Gastroesophageal sphincter (tissue), 4 donors: ENCODE measurements around the gene EMILIN2. TPM values are rescaled to one million over a fixed set of nuclear protein-coding genes. Genes with fewer than 3 reads are reported as not detected.

ENCODE experiments used
- ATAC-seq: fragments of 150-250 bp; one replicate; pipeline ENCODE4 v1.9.1; 2016; ENCODE audit warnings: mild to moderate bottlenecking, moderate library complexity
- H3K27ac ChIP-seq, 4 donors: fragments of 200-600 bp; sonication (generic) in 3 of 4; 1 replicate in 3 of 4; 2 replicates in 1 of 4; pipeline ENCODE4 v1.5.1; 2016 to 2019
- H3K27me3 ChIP-seq: fragments of 200-600 bp; sonication (generic); one replicate; pipeline ENCODE4 v1.5.1; 2019
- H3K36me3 ChIP-seq, 2 donors: fragments of 200-600 bp; sonication (generic); one replicate each; pipeline ENCODE4 v1.5.1; 2019; ENCODE audit warnings: control low read depth in 1 of 2
- H3K4me1 ChIP-seq, 3 donors: fragments of 200-600 bp; sonication (generic); 1 replicate in 2 of 3; 2 replicates in 1 of 3; pipeline ENCODE4 v1.5.1; 2016 to 2019; ENCODE audit warnings: control low read depth in 2 of 3
- H3K4me3 ChIP-seq, 2 donors: fragments of 200-600 bp; sonication (generic); one replicate each; pipeline ENCODE4 v1.5.1; 2019; ENCODE audit warnings: mild to moderate bottlenecking in 1 of 2, moderate library complexity in 1 of 2
- H3K9me3 ChIP-seq, 3 donors: fragments of 200-600 bp; sonication (generic); one replicate each; pipeline ENCODE4 v1.5.1; 2017 to 2019; ENCODE audit warnings: control low read depth in 2 of 3
- EP300 ChIP-seq: sonication (generic); formaldehyde crosslinking; IDR thresholded peaks from one replicate; pipeline ENCODE4 v1.6.1; 2017; ENCODE audit warnings: antibody characterized with exemption, mild to moderate bottlenecking
- POLR2A ChIP-seq, 2 donors: fragments of 450-650 bp; IDR thresholded peaks; one replicate each; pipeline ENCODE4 v1.6.1; 2017; ENCODE audit warnings: antibody characterized with exemption in 2 of 2, mild to moderate bottlenecking in 2 of 2, moderate library complexity in 1 of 2
- POLR2AphosphoS5 ChIP-seq: sonication (generic); formaldehyde crosslinking; IDR thresholded peaks from one replicate; pipeline ENCODE4 v1.6.1; 2017; ENCODE audit warnings: antibody characterized with exemption
- WGBS, 2 donors: methylation state at CpG; one replicate each; pipeline ENCODE4 v1.1.5; 2018; ENCODE audit warnings: low coverage in 1 of 2; 5-methylcytosine and 5-hydroxymethylcytosine counted together
- total RNA-seq, 4 donors: library from RNA; depleted of rRNA; stranded (reverse); fragments of >200 nt; gene quantifications; one replicate each; pipeline ENCODE4 v1.1.0, GENCODE V29; 2016
- TF ChIP-seq, protein P1 (sequence below), 4 experiments: fragments of 200-600 bp in 2 of 4; fragments of 450-650 bp in 2 of 4; sonication (generic) in 1 of 4; IDR thresholded peaks; one replicate each; pipeline ENCODE4 v1.5.1; 2017 to 2019; ENCODE audit warnings: antibody characterized with exemption in 4 of 4, mild to moderate bottlenecking in 2 of 4, moderate library complexity in 2 of 4

Gene EMILIN2
- total RNA-seq, 4 donors from 2014 or later = 11.2 to 20.9 (median 17.0) TPM

DNA sequence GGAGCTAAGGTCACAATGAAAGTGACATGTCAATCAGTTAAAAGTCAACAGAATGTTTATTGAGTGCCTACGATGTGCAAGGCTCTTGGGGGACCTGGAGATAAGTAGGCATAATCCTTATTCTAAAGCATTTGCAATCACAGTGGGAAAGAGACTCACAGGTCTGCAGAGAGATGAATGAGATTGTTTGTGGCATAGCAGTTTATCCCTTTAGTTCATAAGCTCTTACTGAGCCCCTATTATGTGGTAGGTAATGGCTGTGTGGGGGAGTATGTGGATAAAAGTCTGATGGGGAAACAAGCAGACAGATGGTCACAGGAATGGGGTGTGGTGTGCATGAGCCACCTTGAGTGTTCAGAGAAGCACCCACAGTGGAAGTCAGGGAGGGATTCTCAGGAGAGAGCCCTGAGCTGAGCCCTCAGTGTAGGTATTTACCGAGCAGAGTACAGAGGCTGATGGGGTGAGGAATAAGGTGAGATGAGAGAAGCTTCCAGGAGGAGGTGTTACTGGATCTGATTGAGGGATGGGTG lies 48.1 kb downstream of the EMILIN2 start:
- Histone ChIP-seq H3K27me3 (no peaks in the 10 kb centered on the region), H3K27ac (no peak overlapping the region), H3K9me3 (no peaks in the 10 kb centered on the region), H3K4me3 (no peak overlapping the region), H3K4me1 (peaks cover 0 to 8% (median 0%) of the 10 kb centered on the region in 3 donors), H3K36me3 (no peaks in the 10 kb centered on the region)
- WGBS, 2 donors = 81 to 94% methylated on average over 2 of the region's 2 CpGs
- no peak for ATAC-seq
- TF ChIP-seq, protein P1, sequence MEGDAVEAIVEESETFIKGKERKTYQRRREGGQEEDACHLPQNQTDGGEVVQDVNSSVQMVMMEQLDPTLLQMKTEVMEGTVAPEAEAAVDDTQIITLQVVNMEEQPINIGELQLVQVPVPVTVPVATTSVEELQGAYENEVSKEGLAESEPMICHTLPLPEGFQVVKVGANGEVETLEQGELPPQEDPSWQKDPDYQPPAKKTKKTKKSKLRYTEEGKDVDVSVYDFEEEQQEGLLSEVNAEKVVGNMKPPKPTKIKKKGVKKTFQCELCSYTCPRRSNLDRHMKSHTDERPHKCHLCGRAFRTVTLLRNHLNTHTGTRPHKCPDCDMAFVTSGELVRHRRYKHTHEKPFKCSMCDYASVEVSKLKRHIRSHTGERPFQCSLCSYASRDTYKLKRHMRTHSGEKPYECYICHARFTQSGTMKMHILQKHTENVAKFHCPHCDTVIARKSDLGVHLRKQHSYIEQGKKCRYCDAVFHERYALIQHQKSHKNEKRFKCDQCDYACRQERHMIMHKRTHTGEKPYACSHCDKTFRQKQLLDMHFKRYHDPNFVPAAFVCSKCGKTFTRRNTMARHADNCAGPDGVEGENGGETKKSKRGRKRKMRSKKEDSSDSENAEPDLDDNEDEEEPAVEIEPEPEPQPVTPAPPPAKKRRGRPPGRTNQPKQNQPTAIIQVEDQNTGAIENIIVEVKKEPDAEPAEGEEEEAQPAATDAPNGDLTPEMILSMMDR (IDR thresholded peaks at IDR 0.05) = no peak
- TF ChIP-seq POLR2AphosphoS5 (no peak), POLR2A (IDR thresholded peaks at IDR 0.05) (no peak), EP300 (no peak)

DNA sequence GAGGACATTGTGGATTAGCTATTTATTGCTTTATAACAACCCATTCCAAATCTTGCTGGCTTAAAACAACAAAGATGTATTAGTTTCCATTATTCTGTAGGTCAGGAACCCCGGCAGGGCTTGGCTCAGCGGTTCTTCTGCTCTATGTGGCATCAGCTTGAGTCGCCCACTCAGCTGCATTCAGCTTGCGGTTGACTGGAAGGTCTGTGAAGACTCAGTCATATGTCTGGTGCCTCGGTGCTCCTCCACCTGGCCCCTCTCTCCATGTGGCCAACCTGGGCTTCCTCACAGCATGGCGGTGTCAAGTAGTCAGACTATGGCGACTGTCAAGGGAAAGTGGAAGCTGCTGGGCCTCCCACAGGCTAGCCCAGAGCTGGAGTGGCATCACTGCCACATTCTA lies 48.6 kb downstream of the EMILIN2 start:
- H3K9me3 ChIP-seq = no peaks in the 10 kb centered on the region
- no peak overlapping the region for H3K4me3 ChIP-seq
- H3K27me3 ChIP-seq = no peaks in the 10 kb centered on the region
- no peak for TF ChIP-seq EP300
- TF ChIP-seq, protein P1 (IDR thresholded peaks at IDR 0.05) = no peak
- H3K4me1 ChIP-seq = peaks cover 0 to 8% (median 0%) of the 10 kb centered on the region in 3 donors
- no peak for ATAC-seq
- H3K36me3 ChIP-seq = no peaks in the 10 kb centered on the region
- WGBS, 2 donors = 100% methylated on average over 2 of the region's 7 CpGs; no CpG with 5 or more reads in 1 of the 2 donors
- H3K27ac ChIP-seq = no peak overlapping the region

DNA sequence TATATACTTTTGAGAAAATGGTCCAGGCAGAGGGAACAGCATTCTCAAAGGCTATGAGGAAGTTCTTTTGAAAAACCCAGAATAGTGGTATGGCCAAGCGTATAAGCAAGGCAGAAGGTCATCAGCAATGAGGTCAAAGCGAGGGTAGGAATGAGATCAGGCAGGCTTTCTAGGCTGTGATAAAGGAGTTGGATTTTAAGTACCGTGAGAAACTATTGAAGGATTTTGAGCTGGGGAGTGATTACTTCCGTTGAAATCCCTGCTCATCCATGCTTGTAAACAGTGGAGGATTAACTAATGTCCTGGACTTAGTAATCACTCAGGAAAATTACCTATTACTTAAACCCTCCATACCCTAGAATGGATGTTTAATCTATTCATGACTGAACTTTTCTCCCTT lies 50.2 kb downstream of the EMILIN2 start:
- no peak for TF ChIP-seq EP300
- TF ChIP-seq, protein P1 (IDR thresholded peaks at IDR 0.05) = no peak
- TF ChIP-seq POLR2A (IDR thresholded peaks at IDR 0.05) = no peak
- TF ChIP-seq POLR2AphosphoS5 = no peak
- H3K9me3 ChIP-seq = no peaks in the 10 kb centered on the region
- no peaks in the 10 kb centered on the region for H3K36me3 ChIP-seq
- no peak overlapping the region for H3K4me3 ChIP-seq
- no peak for ATAC-seq
- H3K27ac ChIP-seq = no peak overlapping the region
- peaks cover 0 to 16% (median 5%) of the 10 kb centered on the region in 3 donors for H3K4me1 ChIP-seq
- WGBS, 2 donors = 88 to 90% methylated on average over 4 of the region's 4 CpGs
- H3K27me3 ChIP-seq = no peaks in the 10 kb centered on the region

DNA sequence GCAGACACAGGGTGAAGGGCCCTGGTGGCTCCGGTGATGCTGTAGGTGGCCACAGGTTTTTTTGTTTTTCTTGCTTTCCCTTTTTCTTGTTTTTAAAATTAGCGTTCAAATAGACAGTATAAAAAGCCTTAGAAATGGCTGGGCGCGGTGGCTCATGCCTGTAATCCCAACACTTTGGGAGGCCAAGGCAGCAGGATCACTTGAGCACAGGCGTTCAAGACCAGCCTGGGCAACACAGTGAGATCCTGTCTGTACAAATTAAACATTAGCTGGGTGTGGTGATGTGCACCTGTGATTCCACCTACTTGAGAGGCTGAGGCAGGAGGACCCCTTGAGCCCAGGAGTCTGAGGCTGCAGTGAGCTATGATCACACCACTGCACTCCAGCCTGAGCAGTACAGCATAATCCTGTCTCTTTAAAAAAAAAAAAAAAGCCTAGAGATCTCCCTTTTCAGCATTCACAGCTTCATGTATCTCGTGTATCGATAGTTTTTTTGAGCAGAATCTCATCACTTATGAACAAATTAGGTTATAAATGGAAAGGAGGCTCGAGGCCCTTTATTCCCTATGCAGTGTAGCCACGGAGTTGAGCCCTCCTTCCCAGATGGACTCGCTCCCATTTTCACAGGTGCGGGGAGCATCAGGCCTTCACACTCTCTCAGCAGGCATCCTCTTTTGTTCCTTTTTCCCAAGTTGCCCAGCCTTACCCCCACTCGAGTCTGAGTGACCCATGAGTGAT lies 50.8 kb downstream of the EMILIN2 start:
- 69 to 94% methylated on average over 4 to 5 of the region's 12 CpGs for WGBS, 2 donors
- Histone ChIP-seq H3K36me3 (no peaks in the 10 kb centered on the region), H3K4me3 (no peak overlapping the region), H3K9me3 (no peaks in the 10 kb centered on the region), H3K27me3 (no peaks in the 10 kb centered on the region), H3K4me1 (peaks cover 0 to 22% (median 9%) of the 10 kb centered on the region in 3 donors), H3K27ac (peak overlapping the region in 1 of 4 donors; percentile 29)
- TF ChIP-seq, protein P1 (IDR thresholded peaks at IDR 0.05) = no peak
- TF ChIP-seq POLR2A (IDR thresholded peaks at IDR 0.05) (no peak), EP300 (no peak)
- no peak for ATAC-seq

DNA sequence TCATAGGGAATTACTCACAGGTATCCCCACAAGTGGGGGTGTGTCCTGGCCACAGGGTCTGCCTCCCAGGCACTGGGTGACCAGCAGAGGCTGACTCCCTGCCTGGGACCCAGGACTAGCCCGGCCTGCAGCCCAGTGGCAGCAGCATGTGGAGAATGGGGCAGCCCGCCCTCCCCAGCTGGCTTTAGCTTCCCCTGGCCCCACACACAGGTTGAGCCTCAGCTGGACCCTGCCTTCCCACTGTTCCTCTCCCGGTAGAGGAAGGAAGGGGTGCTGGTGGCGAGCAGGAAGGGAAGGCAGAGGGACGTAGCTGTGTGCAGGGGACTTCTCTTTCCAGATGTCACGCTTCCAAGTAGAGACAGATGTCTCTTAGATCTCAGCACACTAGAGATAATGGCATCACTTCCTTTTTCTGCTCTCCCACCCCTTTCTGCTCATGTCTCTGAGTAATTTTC lies 51.4 kb downstream of the EMILIN2 start:
- TF ChIP-seq POLR2A (IDR thresholded peaks at IDR 0.05) (no peak), EP300 (no peak), POLR2AphosphoS5 (no peak)
- TF ChIP-seq, protein P1 (IDR thresholded peaks at IDR 0.05) = no peak

More for the DNA sequence above, 51.4 kb downstream of the EMILIN2 start:
- H3K9me3 ChIP-seq = no peaks in the 10 kb centered on the region
- H3K4me1 ChIP-seq = peaks cover 0 to 28% (median 11%) of the 10 kb centered on the region in 3 donors
- ATAC-seq = peak; percentile 35
- H3K4me3 ChIP-seq = no peak overlapping the region
- peak overlapping the region in 1 of 4 donors; percentile 29 for H3K27ac ChIP-seq
- no peaks in the 10 kb centered on the region for H3K36me3 ChIP-seq
- H3K27me3 ChIP-seq = no peaks in the 10 kb centered on the region
- WGBS, 2 donors = 0 to 51% methylated on average over 1 to 4 of the region's 6 CpGs
